ENCODE measurements around the gene ARL11. TPM values are rescaled to one million over a fixed set of nuclear protein-coding genes. Genes with fewer than 3 reads are reported as not detected.

ARL11 gene
- total RNA-seq, 2 experiments from 2014 or later = 0.11 to 0.14 TPM

DNA sequence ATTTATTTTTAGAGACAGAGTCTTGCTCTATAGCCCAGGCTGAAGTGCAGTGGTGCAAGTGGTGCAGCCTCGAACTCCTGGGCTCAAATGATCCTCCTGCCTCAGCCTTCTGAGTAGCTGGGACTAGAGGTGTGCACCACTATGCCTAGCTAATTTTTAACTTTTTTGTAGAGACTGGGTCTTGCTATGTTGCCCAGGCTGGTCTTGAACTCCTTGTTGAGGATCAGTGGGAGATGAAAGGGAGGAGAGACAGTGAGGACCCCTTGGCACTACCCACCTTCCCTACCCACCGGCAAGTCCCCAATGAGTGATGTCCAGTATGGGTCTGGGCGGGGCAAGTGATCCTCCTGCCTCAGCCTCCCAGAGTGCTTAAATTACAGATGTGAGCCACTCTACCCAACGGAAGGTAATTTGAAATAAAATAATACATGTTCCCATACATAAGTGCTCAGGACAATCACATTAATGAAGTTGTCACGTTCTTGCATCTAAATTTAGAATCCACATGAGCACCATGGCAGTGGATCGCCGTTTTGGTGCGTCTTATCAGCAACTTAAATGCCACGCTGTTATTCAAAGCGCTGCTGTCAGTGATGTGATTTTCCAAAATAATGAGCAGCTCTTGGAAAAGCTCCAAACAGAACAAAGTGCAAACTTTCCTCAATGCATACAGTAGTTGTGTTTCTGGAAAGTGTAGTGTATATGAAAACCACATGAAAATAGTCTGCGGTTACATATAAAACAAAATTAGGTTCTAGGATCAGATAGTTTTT, 5.9 kb upstream of the ARL11 start:
- TF ChIP-seq, protein P1, sequence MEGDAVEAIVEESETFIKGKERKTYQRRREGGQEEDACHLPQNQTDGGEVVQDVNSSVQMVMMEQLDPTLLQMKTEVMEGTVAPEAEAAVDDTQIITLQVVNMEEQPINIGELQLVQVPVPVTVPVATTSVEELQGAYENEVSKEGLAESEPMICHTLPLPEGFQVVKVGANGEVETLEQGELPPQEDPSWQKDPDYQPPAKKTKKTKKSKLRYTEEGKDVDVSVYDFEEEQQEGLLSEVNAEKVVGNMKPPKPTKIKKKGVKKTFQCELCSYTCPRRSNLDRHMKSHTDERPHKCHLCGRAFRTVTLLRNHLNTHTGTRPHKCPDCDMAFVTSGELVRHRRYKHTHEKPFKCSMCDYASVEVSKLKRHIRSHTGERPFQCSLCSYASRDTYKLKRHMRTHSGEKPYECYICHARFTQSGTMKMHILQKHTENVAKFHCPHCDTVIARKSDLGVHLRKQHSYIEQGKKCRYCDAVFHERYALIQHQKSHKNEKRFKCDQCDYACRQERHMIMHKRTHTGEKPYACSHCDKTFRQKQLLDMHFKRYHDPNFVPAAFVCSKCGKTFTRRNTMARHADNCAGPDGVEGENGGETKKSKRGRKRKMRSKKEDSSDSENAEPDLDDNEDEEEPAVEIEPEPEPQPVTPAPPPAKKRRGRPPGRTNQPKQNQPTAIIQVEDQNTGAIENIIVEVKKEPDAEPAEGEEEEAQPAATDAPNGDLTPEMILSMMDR (IDR thresholded peaks at IDR 0.05) = no peak
- no peaks in the 10 kb centered on the region for H3K4me1 Mint-ChIP-seq (ENCODE audit: low read depth)

DNA sequence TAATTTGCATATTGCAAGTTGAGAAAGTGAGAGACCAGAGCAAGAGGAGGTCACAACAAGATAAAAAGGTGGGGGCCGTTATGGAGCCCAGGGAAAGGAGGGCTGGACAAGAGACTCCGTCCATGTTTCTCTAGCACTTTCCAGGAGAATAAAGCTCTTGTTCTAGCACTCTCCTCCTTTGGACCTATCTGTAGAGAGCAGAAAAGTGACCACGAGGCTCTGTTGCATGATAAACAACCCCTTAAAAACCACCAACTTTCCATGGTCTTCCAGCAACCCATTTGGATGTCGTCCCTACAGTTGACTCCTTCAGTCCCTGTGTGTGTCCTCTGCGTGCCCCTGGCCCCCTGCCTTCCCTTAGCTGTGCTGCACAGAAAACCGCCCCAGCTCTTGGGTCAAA, 4.1 kb upstream of the ARL11 start:
- Histone ChIP-seq H3K27ac (ENCODE audit: low read depth in 1 of 2, low read length in 2 of 2) (no peak overlapping the region), H3K27me3 (ENCODE audit: control insufficient read depth in 1 of 2, insufficient read depth in 2 of 2, low read length in 2 of 2) (peaks cover 0 to 2% of the 10 kb centered on the region in 2 experiments), H3K9me3 (ENCODE audit: control insufficient read depth in 1 of 2, insufficient read depth in 1 of 2, low read length in 2 of 2) (no peaks in the 10 kb centered on the region), H3K36me3 (ENCODE audit: insufficient read depth, low read length) (no peaks in the 10 kb centered on the region), H3K4me1 (ENCODE audit: insufficient read depth, low read length) (peaks cover 12% of the 10 kb centered on the region), H3K4me3 (ENCODE audit: low read length) (no peak overlapping the region)
- no peak overlapping the region for H3K4me3 Mint-ChIP-seq
- POLR2A ChIA-PET = no interaction called here
- no peaks in the 10 kb centered on the region for H3K36me3 Mint-ChIP-seq (ENCODE audit: low read depth)
- intact Hi-C loops (cut with DNase I, micrococcal nuclease) = no loop called here
- CTCF ChIA-PET = no interaction called here
- no peak overlapping the region for H3K27ac Mint-ChIP-seq
- TF ChIP-seq, protein P1 (IDR thresholded peaks at IDR 0.05) = no peak
- DNase-seq (no peak), ATAC-seq (ENCODE audit: poor library complexity) (no peak)
- H3K4me1 Mint-ChIP-seq (ENCODE audit: low read depth) = peaks cover 14% of the 10 kb centered on the region
- H3K27me3 Mint-ChIP-seq = peaks cover 3% of the 10 kb centered on the region
- H3K9me3 Mint-ChIP-seq = no peaks in the 10 kb centered on the region

More for the DNA sequence above, 5.9 kb upstream of the ARL11 start:
- Mint-ChIP-seq H3K27ac (no peak overlapping the region), H3K4me3 (peak overlapping the region; percentile 4), H3K36me3 (ENCODE audit: low read depth) (no peaks in the 10 kb centered on the region), H3K9me3 (no peaks in the 10 kb centered on the region), H3K27me3 (peaks cover 10% of the 10 kb centered on the region)
- CTCF ChIA-PET = no interaction called here
- POLR2A ChIA-PET = no interaction called here
- DNase-seq (no peak), ATAC-seq (ENCODE audit: poor library complexity) (no peak)
- Histone ChIP-seq H3K4me1 (ENCODE audit: insufficient read depth, low read length) (no peaks in the 10 kb centered on the region), H3K9me3 (ENCODE audit: control insufficient read depth in 1 of 2, insufficient read depth in 1 of 2, low read length in 2 of 2) (no peaks in the 10 kb centered on the region), H3K4me3 (ENCODE audit: low read length) (no peak overlapping the region), H3K27ac (ENCODE audit: low read depth in 1 of 2, low read length in 2 of 2) (no peak overlapping the region), H3K27me3 (ENCODE audit: control insufficient read depth in 1 of 2, insufficient read depth in 2 of 2, low read length in 2 of 2) (peaks cover 0 to 2% of the 10 kb centered on the region in 2 experiments), H3K36me3 (ENCODE audit: insufficient read depth, low read length) (no peaks in the 10 kb centered on the region)
- intact Hi-C loops (cut with DNase I, micrococcal nuclease) = no loop called here

DNA sequence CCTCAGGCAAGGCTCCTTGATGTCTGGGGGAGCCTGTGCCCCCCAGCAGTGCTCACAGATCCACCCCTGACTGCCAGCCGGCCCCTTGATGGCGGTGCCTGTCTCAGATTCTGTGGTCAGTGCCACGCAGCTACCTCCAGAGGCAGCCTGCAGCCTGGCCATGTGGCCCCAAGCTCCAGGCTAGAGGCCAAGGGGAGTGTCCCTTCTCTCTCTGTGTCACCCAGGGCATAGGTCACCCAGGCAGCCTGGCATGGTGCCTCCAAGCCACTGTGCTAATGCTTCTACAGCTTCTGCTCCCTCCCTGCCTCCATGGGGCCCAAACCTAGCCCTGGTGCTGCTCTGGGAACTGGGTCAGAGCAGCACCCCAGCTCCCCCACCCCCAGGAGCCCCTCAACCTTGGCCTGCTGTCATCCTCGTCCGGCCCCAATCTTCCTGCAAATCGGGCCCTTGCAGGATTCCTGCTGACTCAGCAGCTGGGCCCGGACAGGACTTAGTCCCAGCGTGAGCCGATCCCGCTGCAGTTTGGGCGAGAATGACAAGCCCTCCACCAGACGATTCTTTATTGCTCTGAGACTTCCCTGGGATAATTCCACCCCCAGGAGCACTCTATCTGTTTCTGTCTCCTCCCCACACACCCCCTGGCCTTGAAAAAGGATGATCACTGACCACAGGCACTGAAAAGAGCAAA, 2.8 kb upstream of the ARL11 start:
- peaks cover 0 to 2% of the 10 kb centered on the region in 2 experiments for H3K27me3 ChIP-seq (ENCODE audit: control insufficient read depth in 1 of 2, insufficient read depth in 2 of 2, low read length in 2 of 2)
- Mint-ChIP-seq H3K36me3 (ENCODE audit: low read depth) (no peaks in the 10 kb centered on the region), H3K9me3 (no peaks in the 10 kb centered on the region), H3K27ac (no peak overlapping the region), H3K27me3 (peaks cover 3% of the 10 kb centered on the region), H3K4me3 (no peak overlapping the region), H3K4me1 (ENCODE audit: low read depth) (peaks cover 16% of the 10 kb centered on the region)
- DNase-seq (no peak), ATAC-seq (ENCODE audit: poor library complexity) (no peak)
- TF ChIP-seq, protein P1 (IDR thresholded peaks at IDR 0.05) = no peak
- intact Hi-C loops (cut with DNase I, micrococcal nuclease) = no loop called here
- H3K9me3 ChIP-seq (ENCODE audit: control insufficient read depth in 1 of 2, insufficient read depth in 1 of 2, low read length in 2 of 2) = peaks cover 0 to 3% of the 10 kb centered on the region in 2 experiments
- POLR2A ChIA-PET = no interaction called here
- no peak overlapping the region for H3K4me3 ChIP-seq (ENCODE audit: low read length)
- peaks cover 12% of the 10 kb centered on the region for H3K4me1 ChIP-seq (ENCODE audit: insufficient read depth, low read length)
- CTCF ChIA-PET = no interaction called here
- H3K27ac ChIP-seq (ENCODE audit: low read depth in 1 of 2, low read length in 2 of 2) = no peak overlapping the region
- H3K36me3 ChIP-seq (ENCODE audit: insufficient read depth, low read length) = no peaks in the 10 kb centered on the region

Data from CD4-positive, alpha-beta T cell (primary cell).